Measurements from ENCODE around the gene LY9.

LY9 gene, protein sequence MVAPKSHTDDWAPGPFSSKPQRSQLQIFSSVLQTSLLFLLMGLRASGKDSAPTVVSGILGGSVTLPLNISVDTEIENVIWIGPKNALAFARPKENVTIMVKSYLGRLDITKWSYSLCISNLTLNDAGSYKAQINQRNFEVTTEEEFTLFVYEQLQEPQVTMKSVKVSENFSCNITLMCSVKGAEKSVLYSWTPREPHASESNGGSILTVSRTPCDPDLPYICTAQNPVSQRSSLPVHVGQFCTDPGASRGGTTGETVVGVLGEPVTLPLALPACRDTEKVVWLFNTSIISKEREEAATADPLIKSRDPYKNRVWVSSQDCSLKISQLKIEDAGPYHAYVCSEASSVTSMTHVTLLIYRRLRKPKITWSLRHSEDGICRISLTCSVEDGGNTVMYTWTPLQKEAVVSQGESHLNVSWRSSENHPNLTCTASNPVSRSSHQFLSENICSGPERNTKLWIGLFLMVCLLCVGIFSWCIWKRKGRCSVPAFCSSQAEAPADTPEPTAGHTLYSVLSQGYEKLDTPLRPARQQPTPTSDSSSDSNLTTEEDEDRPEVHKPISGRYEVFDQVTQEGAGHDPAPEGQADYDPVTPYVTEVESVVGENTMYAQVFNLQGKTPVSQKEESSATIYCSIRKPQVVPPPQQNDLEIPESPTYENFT

DNA sequence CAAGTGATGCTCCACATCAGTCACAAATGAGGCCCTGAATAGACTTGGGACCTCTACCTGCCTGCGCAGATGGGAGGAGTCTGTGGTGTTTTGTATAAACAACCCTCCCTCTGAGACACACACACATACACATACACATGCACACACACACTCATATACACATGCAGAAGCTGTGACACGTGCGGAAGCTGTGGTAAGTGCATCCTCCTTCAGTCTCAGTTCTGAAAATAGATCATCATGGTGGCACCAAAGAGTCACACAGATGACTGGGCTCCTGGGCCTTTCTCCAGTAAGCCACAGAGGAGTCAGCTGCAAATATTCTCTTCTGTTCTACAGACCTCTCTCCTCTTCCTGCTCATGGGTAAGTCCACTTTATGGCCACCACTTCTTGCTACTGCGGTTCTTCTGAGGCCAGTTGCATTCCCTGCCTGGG lies at the start of gene LY9:
TSS of gene LY9 (plus strand) at position 224 of the 433 bp plus-strand sequence. CDS start at position 238, 14 bp downstream.
- no peak for DNase-seq (ENCODE audit: low read depth)

- DNase-seq (ENCODE audit: low read depth) = no peak
Measured at GRCh38 chr1:160746836-160747500, 49.0 kb upstream of the LY9 start.

DNA sequence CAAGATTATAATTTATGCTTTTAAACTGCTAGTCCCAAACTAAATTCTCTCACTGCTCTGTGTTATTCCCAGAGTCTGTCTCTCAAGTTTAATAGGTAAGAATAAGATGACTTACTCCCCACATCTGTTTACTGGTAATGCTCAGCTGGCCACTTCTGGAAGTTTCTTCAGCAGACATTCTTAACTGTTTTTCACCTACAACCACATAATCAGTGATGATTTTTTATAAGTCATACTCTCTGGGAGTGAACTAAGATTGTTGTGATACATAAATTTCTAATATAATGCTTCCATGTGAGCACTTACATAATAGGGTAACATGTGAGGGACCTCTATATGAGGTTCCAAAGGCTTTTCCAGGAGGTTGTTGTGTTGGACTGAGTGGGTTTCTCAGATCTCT lies 48.3 kb upstream of the LY9 start:
- no peak for DNase-seq (ENCODE audit: low read depth)

DNA sequence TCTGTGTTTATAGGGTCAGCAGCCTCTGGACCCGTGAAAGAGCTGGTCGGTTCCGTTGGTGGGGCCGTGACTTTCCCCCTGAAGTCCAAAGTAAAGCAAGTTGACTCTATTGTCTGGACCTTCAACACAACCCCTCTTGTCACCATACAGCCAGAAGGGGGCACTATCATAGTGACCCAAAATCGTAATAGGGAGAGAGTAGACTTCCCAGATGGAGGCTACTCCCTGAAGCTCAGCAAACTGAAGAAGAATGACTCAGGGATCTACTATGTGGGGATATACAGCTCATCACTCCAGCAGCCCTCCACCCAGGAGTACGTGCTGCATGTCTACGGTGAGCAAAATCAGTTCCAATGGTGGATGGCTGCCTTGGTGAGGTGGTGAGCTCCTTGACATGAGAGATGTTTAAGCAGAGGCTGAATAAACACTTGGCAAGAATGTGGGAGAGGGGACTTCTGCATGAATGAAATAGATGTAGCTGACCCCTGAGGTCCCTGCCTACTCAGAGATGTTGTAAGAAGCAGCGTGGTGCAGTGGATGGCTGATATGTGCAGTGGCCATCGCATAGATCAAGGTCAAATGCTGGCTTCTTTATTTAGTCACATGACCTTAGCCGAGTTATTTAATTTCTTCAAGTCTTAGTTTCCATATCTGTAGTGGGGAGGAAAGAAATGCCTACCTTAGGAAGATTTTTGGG lies 47.6 kb upstream of the LY9 start:
- no peak for DNase-seq (ENCODE audit: low read depth)

DNA sequence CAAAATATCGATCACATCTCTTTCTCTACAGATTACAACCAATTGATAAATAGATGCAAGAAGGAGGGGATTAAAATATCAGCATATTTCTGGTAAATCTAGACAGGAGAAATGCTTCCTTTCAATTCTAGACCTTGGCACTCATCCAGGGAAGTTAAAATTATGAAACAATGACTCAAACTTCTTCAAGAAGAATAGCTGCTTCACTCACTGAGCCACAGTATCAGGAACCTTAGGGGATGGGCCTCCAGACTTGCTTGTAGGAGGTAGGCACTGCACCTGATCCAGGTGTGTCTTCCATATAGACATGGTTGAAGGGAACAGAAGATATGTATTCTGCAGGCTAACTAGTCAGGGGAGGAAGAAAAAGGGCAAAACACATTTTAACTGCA lies 47.1 kb upstream of the LY9 start:
- DNase-seq (ENCODE audit: low read depth) = no peak

GRCh38 chr1:160750608-160751007 lies 45.4 kb upstream of the LY9 start:
- no peak for DNase-seq (ENCODE audit: low read depth)

GRCh38 chr1:160752406-160752805 lies 43.6 kb upstream of the LY9 start:
- DNase-seq (ENCODE audit: low read depth) = no peak

DNA sequence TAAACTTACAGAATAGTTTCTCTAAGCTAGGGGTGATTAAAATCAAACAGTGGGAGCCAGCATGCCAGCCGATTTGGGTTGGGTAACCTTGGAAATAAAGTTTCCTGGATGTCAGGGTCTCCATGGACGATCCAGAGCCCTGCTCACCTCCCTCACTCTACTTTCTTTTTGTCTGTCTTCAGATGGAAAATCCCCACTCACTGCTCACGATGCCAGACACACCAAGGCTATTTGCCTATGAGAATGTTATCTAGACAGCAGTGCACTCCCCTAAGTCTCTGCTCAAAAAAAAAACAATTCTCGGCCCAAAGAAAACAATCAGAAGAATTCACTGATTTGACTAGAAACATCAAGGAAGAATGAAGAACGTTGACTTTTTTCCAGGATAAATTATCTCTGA lies 43.0 kb upstream of the LY9 start:
- DNase-seq (ENCODE audit: low read depth) = no peak

DNA sequence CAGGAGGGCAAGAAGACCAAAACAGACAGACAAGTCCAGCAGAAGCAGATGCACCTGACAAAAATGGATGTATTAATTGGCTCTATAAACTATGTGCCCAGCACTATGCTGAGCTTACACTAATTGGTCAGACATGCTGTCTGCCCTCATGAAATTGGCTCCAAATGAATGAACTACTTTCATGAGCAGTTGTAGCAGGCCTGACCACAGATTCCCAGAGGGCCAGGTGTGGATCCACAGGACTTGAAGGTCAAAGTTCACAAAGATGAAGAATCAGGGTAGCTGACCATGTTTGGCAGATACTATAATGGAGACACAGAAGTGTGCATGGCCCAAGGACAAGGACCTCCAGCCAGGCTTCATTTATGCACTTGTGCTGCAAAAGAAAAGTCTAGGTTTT lies 42.4 kb upstream of the LY9 start:
- DNase-seq (ENCODE audit: low read depth) = no peak

- DNase-seq (ENCODE audit: low read depth) = no peak
Measured at GRCh38 chr1:160755461-160755860, 40.5 kb upstream of the LY9 start.

DNA sequence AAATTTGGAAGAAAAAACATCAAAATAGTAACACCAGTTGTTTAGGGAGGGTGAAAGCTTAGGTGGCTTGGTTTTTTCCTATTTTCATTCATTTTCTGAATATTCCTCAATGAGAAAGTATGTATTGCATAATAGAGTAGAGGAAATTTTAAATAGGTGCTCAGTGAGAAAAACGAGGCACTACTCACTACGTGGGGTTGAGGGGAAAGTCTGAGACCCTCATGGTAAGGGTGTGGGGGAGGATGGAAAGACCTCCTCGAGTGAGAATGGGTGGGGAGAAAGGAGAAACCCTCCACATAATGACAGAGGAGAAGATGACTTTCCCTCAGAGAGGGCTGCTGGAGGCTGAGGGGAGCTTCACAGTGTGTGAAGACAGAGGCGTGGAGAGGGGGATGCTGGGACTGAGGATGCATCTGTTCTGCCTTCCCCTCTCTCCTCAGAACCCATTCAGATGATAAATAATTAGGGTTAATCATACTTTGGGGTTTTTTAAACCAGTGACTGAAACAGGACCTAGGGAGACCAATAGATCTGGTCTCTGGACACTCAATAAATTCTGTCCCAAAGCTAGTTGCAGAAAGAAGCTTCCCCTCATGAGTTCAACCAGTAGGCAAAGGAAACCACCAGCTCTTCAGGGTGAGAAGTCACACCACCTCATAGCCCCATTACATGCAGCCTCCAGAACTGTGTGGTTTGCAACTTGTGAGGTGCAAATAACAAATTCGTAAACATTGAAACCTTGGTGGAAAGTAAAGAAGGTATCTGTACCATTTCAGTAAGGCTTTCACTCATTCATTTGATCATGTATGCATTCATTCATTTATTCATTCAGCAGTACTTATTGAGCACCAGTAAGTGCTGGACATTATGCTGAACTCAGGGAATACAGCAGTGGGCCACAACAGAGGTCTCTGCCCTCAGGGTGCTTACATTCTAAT lies 39.8 kb upstream of the LY9 start:
- DNase-seq (ENCODE audit: low read depth) = no peak

GRCh38 chr1:160756849-160757201 lies 39.1 kb upstream of the LY9 start:
- DNase-seq (ENCODE audit: low read depth) = no peak

- no peak for DNase-seq (ENCODE audit: low read depth)
Measured at GRCh38 chr1:160758521-160758920, 37.5 kb upstream of the LY9 start.

GRCh38 chr1:160759740-160760139 lies 36.2 kb upstream of the LY9 start:
- no peak for DNase-seq (ENCODE audit: low read depth)

DNA sequence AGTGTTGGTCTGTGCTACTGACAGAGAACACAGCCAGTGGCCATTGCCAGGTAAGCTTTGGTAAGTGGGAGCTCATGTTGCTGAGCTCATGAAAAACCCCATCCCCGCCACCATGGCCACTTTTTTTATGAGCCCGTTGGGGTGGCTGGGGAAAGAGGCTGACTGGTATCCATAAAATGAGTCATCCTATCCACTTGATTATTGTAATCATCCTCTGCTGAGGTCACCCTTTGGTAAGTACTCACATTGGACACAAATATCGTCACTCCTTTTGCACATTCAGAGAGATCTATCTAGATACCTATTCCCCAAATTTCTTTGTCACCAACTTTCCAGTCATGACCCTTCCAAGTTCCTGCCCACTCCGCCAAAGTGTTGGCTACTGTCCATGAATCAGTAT lies 34.9 kb upstream of the LY9 start:
- DNase-seq (ENCODE audit: low read depth) = no peak

GRCh38 chr1:160761886-160762285 lies 34.1 kb upstream of the LY9 start:
- DNase-seq (ENCODE audit: low read depth) = no peak

- no peak for DNase-seq (ENCODE audit: low read depth)
Measured at GRCh38 chr1:160763993-160764392, 32.0 kb upstream of the LY9 start.

DNA sequence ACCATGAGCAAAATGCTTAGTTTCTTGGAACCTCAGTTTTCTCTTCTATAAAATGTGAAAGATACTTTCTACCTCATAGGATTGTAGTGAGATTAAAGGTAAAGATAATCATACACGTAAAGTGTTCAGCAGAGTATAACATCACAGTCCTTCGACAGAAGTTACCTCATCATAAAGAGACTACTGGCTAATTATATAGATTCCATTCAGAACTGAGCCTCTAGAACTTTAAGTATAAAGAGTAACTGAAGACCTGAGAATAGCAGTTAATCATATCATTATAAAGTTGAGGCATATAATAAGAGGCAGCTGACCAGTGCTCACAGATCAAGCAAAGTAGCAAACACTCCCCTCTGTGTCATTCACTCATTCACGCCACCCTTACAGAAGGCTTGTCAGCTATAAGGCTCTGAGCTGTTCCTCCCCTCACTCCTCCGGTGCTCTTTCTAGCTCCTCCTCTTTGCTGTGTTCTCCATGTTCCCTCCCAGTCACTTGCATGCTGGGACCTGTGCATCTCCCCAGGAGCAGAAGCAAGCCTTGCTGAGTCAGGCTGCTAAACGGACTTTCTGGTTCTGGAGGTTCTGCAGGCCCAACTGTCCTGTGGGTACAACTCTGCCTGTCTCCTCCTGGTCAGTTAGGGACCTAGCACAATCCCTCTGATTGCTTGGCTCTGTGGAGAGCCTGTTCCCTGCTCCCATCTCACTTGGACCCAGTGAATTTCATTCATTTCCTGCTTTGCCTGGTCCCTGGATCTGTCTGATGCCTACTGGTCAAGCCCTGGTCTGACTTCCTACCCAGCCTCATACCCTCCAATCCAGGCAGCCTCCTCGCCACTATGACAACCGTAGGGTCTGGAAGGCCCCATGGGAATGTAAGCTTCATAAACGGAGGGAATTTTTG lies 28.3 kb upstream of the LY9 start:
- DNase-seq (ENCODE audit: low read depth) = no peak

- DNase-seq (ENCODE audit: low read depth) = no peak
Measured at GRCh38 chr1:160768295-160768657, 27.7 kb upstream of the LY9 start.

GRCh38 chr1:160772331-160772730 lies 23.6 kb upstream of the LY9 start:
- no peak for DNase-seq (ENCODE audit: low read depth)

- DNase-seq (ENCODE audit: low read depth) = no peak
Measured at GRCh38 chr1:160773093-160773492, 22.9 kb upstream of the LY9 start.
